SK-N-SH (cell line): Measurements from ENCODE around the gene PSEN2. TPM values are rescaled to one million over a fixed set of nuclear protein-coding genes. Genes with fewer than 3 reads are reported as not detected.

Source experiments
- CTCF ChIA-PET: fragments of 300-600, 350-600 bp; formaldehyde crosslinking; extraction: SDS; loops from one replicate; lab custom pipeline; 2021; lab: Yijun Ruan, JAX
- POLR2A ChIA-PET: fragments of 350-600 bp; sonication (Branson Sonifier 250); formaldehyde crosslinking; extraction: SDS; loops from one replicate; lab custom pipeline; 2020; ENCODE audit warnings: antibody characterized with exemption, inconsistent platforms; lab: Yijun Ruan, JAX
- DNase-seq: peaks from one replicate; pipeline ENCODE4 v3.0.0; 2012
- H2AFZ ChIP-seq: fragments of 200-600 bp; sonication (generic); 2 replicates; pipeline ENCODE4 v1.8.1; 2016; ENCODE audit warnings: antibody characterized with exemption, mild to moderate bottlenecking, low read depth
- H3F3A ChIP-seq: fragments of 200-600 bp; sonication (generic); replicated peaks from 2 replicates; pipeline ENCODE3; 2016; ENCODE audit warnings: antibody characterized with exemption, mild to moderate bottlenecking; ENCODE audit not compliant: insufficient read depth
- H3K27ac ChIP-seq, 2 experiments: fragments of 200-500 bp in 1 of 2; fragments of 200-600 bp in 1 of 2; sonication (Bioruptor generic) in 1 of 2; sonication (generic), shearing (Covaris generic) in 1 of 2; 2 replicates each; pipeline versions ENCODE4 v1.5.1 to v1.6.1; 2014 to 2016; ENCODE audit warnings: low read depth in 2 of 2, inconsistent platforms in 1 of 2, low read length in 1 of 2, mild to moderate bottlenecking in 1 of 2, mixed read lengths in 1 of 2
- H3K27me3 ChIP-seq: fragments of 200-600 bp; sonication (generic), shearing (Covaris generic); 2 replicates; pipeline ENCODE4 v1.6.1; 2016; ENCODE audit warnings: mixed run types; ENCODE audit not compliant: insufficient read depth
- H3K36me3 ChIP-seq, 2 experiments: fragments of 200-500 bp in 1 of 2; fragments of 200-600 bp in 1 of 2; sonication (Bioruptor generic) in 1 of 2; sonication (generic) in 1 of 2; replicated peaks in 1 of 2; 2 replicates each; pipeline versions ENCODE3 to v1.5.1; 2014 to 2016; ENCODE audit warnings: low read length in 1 of 2, mild to moderate bottlenecking in 1 of 2; ENCODE audit not compliant: insufficient read depth in 2 of 2, control insufficient read depth in 1 of 2
- H3K4me1 ChIP-seq, 2 experiments: fragments of 200-500 bp in 1 of 2; fragments of 200-600 bp in 1 of 2; sonication (Bioruptor generic) in 1 of 2; sonication (generic), shearing (Covaris generic) in 1 of 2; 2 replicates each; pipeline versions ENCODE4 v1.5.1 to v1.6.1; 2014 to 2016; ENCODE audit warnings: low read depth in 1 of 2, low read length in 1 of 2, mixed run types in 1 of 2; ENCODE audit not compliant: insufficient read depth in 2 of 2, control insufficient read depth in 1 of 2
- H3K4me2 ChIP-seq: fragments of 200-600 bp; sonication (generic), shearing (Covaris generic); 2 replicates; pipeline ENCODE4 v1.6.1; 2017; ENCODE audit warnings: mixed run types
- H3K4me3 ChIP-seq, 2 experiments: fragments of 200-500 bp in 1 of 2; fragments of 200-600 bp in 1 of 2; sonication (Bioruptor generic) in 1 of 2; sonication (generic), shearing (Covaris generic) in 1 of 2; 2 replicates each; pipeline versions ENCODE4 v1.5.1 to v1.8.1; 2014 to 2016; ENCODE audit warnings: low read depth in 2 of 2, inconsistent platforms in 1 of 2, low read length in 1 of 2, mild to moderate bottlenecking in 1 of 2, mixed read lengths in 1 of 2, moderate library complexity in 1 of 2
- H3K79me2 ChIP-seq: fragments of 200-600 bp; sonication (generic); 2 replicates; pipeline ENCODE4 v1.8.1; 2017; ENCODE audit warnings: mild to moderate bottlenecking; ENCODE audit not compliant: insufficient read depth
- H3K9ac ChIP-seq: fragments of 200-600 bp; sonication (generic); 2 replicates; pipeline ENCODE4 v1.6.1; 2017; ENCODE audit warnings: mixed run types
- H3K9me2 ChIP-seq: fragments of 200-600 bp; sonication (generic); 2 replicates; pipeline ENCODE4 v1.6.1; 2017; ENCODE audit warnings: mixed run types
- H3K9me3 ChIP-seq: fragments of 200-600 bp; sonication (generic); 2 replicates; pipeline ENCODE4 v1.6.1; 2017; ENCODE audit warnings: mixed run types, mild to moderate bottlenecking, moderate library complexity
- H4K20me1 ChIP-seq: fragments of 200-600 bp; sonication (generic); 2 replicates; pipeline ENCODE4 v1.6.1; 2017; ENCODE audit warnings: mild to moderate bottlenecking, mixed run types; ENCODE audit not compliant: insufficient read depth
- CHD2 ChIP-seq: fragments of 150-350 bp; IDR thresholded peaks from 2 replicates; pipeline ENCODE4 v1.6.1; 2018; ENCODE audit warnings: low read length; ENCODE audit not compliant: partially characterized antibody
- EZH2phosphoT487 ChIP-seq: fragments of 200-600 bp; sonication (generic); IDR thresholded peaks from 2 replicates; pipeline ENCODE4 v1.6.1; 2017; ENCODE audit warnings: low read depth, mixed run types, mild to moderate bottlenecking, antibody characterized with exemption, moderate library complexity, borderline replicate concordance
- FOSL2 ChIP-seq: IDR thresholded peaks from 2 replicates; pipeline ENCODE4 v1.4.0; 2012; ENCODE audit warnings: low read depth, mild to moderate bottlenecking, moderate library complexity, borderline replicate concordance
- GATA2 ChIP-seq: sonication (generic); formaldehyde crosslinking; IDR thresholded peaks from 2 replicates; pipeline ENCODE4 v1.5.0; 2020; ENCODE audit warnings: mild to moderate bottlenecking, missing genetic modification reagents
- IRF3 ChIP-seq: fragments of 150-350 bp; IDR thresholded peaks from 2 replicates; pipeline ENCODE4 v1.6.1; 2016; ENCODE audit warnings: mild to moderate bottlenecking, low read depth, low read length
- JUND ChIP-seq: IDR thresholded peaks from 2 replicates; pipeline ENCODE4 v1.4.0; 2012
- POLR2AphosphoS5 ChIP-seq: IDR thresholded peaks from 2 replicates; pipeline ENCODE4 v1.6.1; 2012; ENCODE audit warnings: low read depth, low read length
- RFX5 ChIP-seq: IDR thresholded peaks from 2 replicates; pipeline ENCODE4 v1.6.1; 2012; ENCODE audit warnings: mild to moderate bottlenecking, improper control_type of control experiment, low read length
- RXRA ChIP-seq: IDR thresholded peaks from 2 replicates; pipeline ENCODE4 v1.4.0; 2012; ENCODE audit warnings: low read depth, mild to moderate bottlenecking, borderline replicate concordance
- SMC3 ChIP-seq: IDR thresholded peaks from 2 replicates; pipeline ENCODE4 v1.6.1; 2012; ENCODE audit warnings: low read depth, low read length, improper control_type of control experiment
- TAF1 ChIP-seq: IDR thresholded peaks from 2 replicates; pipeline ENCODE4 v1.6.1; 2012; ENCODE audit warnings: low read depth, mild to moderate bottlenecking, low read length, moderate library complexity, borderline replicate concordance
- TEAD4 ChIP-seq: IDR thresholded peaks from 2 replicates; pipeline ENCODE4 v1.4.0; 2012; ENCODE audit warnings: mild to moderate bottlenecking, borderline replicate concordance; ENCODE audit not compliant: insufficient read depth
- USF2 ChIP-seq: fragments of 150-350 bp; IDR thresholded peaks from 2 replicates; pipeline ENCODE4 v1.6.1; 2017; ENCODE audit warnings: antibody characterized with exemption, low read length, low read depth, borderline replicate concordance
- ZBTB33 ChIP-seq: IDR thresholded peaks from 2 replicates; pipeline ENCODE4 v1.4.0; 2012; ENCODE audit warnings: low read depth, borderline replicate concordance
- WGBS: methylation state at CpG from one replicate; pipeline ENCODE4 v1.1.6; 2017; ENCODE audit warnings: low lambda C conversion rate; 5-methylcytosine and 5-hydroxymethylcytosine counted together
- polyA plus RNA-seq, 3 experiments: library from polyadenylated mRNA; depleted of rRNA; stranded (reverse); fragments of >200 nt; gene quantifications; 2 replicates each; pipeline ENCODE4 v1.2.3, GENCODE V29; 2012
- TF ChIP-seq, protein P1 (sequence below): fragments of 200-600 bp; sonication (generic); IDR thresholded peaks from 2 replicates; pipeline ENCODE4 v1.6.1; 2017; ENCODE audit warnings: antibody characterized with exemption, mild to moderate bottlenecking, moderate library complexity

PSEN2 gene
- polyA plus RNA-seq, 1 of the 3 experiments (the other 2 are of a cell fraction): 20.2 TPM

- POLR2A ChIA-PET: no interaction called here
These were observed 13.8 kb downstream of the PSEN2 start for GRCh38 chr1:226884116-226884625.

More at GRCh38 chr1:226884116-226884625, 13.8 kb downstream of the PSEN2 start:
- H3K9me3 ChIP-seq: no peaks in the 10 kb centered on the region
- TF ChIP-seq EZH2phosphoT487: no peak
- no peak for TF ChIP-seq TAF1
- no peak for TF ChIP-seq RFX5
- TF ChIP-seq JUND: no peak
- TF ChIP-seq IRF3: no peak
- TF ChIP-seq FOSL2: no peak
- no peak for TF ChIP-seq CHD2
- no peak for TF ChIP-seq TEAD4
- no peak for TF ChIP-seq GATA2
- TF ChIP-seq USF2: no peak
- TF ChIP-seq POLR2AphosphoS5: no peak
- no peak for TF ChIP-seq RXRA
- TF ChIP-seq, protein P1, sequence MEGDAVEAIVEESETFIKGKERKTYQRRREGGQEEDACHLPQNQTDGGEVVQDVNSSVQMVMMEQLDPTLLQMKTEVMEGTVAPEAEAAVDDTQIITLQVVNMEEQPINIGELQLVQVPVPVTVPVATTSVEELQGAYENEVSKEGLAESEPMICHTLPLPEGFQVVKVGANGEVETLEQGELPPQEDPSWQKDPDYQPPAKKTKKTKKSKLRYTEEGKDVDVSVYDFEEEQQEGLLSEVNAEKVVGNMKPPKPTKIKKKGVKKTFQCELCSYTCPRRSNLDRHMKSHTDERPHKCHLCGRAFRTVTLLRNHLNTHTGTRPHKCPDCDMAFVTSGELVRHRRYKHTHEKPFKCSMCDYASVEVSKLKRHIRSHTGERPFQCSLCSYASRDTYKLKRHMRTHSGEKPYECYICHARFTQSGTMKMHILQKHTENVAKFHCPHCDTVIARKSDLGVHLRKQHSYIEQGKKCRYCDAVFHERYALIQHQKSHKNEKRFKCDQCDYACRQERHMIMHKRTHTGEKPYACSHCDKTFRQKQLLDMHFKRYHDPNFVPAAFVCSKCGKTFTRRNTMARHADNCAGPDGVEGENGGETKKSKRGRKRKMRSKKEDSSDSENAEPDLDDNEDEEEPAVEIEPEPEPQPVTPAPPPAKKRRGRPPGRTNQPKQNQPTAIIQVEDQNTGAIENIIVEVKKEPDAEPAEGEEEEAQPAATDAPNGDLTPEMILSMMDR: no peak
- no peak for TF ChIP-seq SMC3
- no peak for TF ChIP-seq ZBTB33
- TF ChIP-seq, all 33 proteins: peak for 0
- H3K9ac ChIP-seq: no peak overlapping the region
- no peaks in the 10 kb centered on the region for H4K20me1 ChIP-seq
- CTCF ChIA-PET: interaction anchor here (1.2 kb wide), 1 partner anchor 250 kb away, joined by 3 read pairs; no protein-coding TSS in a partner anchor
- WGBS: 81% methylated on average over 6 of the region's 6 CpGs
- H3K9me2 ChIP-seq: no peaks in the 10 kb centered on the region
- no peaks in the 10 kb centered on the region for H3K79me2 ChIP-seq
- no peak overlapping the region for H2AFZ ChIP-seq
- peaks cover 0 to 22% of the 10 kb centered on the region in 2 experiments for H3K36me3 ChIP-seq
- no peak for DNase-seq
- H3K4me2 ChIP-seq: no peak overlapping the region
- H3K4me3 ChIP-seq: no peak overlapping the region
- no peak overlapping the region for H3K27ac ChIP-seq
- H3K4me1 ChIP-seq: no peaks in the 10 kb centered on the region
- no peaks in the 10 kb centered on the region for H3F3A ChIP-seq
- H3K27me3 ChIP-seq: no peaks in the 10 kb centered on the region
